NCI-H2081 treated with DMSO at 0.1 percent for 48 hours (cell line): Measurements from ENCODE around the gene YWHAB.
"Not testable (repeated sequence)": the region's sequence is repeated elsewhere in the genome, so short reads cannot be mapped to it uniquely, and the experiment has no call there.

ENCODE experiments used
- DNase-seq: peaks from one replicate; lab custom pipeline; 2025; lab: John Stamatoyannopoulos, UW

YWHAB gene

DNA sequence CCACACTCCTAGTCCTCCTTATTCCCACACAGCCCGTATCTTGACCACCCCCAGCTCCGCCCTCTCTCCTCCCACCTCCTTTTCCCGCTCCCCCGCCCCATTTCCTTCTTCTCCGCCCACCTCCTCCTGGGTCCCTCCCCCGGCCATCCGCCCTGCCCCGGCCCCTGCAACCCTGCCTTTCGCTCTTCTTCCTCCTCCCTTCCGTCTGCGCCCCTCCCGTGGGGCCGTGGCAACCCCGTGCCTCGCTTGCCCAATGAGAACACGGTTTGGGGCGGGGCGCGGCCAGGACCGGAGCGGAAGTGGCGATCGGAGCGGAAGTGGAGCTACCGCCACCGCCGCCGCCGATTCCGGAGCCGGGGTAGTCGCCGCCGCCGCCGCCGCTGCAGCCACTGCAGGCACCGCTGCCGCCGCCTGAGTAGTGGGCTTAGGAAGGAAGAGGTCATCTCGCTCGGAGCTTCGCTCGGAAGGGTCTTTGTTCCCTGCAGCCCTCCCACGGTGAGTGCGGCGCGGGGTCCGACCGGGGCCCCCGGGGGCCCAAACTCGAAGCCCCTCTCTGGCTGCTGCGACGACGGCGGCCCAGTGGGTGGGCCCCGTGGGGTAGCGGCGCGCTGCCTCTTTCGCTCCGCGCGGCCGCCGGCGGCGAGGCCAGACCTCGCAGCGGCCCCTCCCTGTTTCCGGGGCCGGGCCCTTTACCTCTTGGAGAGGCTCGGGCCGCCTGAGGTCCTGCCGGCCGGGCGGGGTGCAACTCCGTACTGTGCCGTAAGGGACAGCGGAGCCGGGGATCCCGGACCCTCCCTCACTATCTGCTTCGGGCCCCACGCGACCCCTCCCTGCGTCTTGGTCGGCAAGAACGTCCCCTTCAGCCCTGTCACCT lies at the start of gene YWHAB:
Gene YWHAB (plus strand): TSS at position 314 of the 874 bp plus-strand sequence. CDS start 15,829 bp downstream, outside the sequence.
- DNase-seq: peak; percentile 67

DNA sequence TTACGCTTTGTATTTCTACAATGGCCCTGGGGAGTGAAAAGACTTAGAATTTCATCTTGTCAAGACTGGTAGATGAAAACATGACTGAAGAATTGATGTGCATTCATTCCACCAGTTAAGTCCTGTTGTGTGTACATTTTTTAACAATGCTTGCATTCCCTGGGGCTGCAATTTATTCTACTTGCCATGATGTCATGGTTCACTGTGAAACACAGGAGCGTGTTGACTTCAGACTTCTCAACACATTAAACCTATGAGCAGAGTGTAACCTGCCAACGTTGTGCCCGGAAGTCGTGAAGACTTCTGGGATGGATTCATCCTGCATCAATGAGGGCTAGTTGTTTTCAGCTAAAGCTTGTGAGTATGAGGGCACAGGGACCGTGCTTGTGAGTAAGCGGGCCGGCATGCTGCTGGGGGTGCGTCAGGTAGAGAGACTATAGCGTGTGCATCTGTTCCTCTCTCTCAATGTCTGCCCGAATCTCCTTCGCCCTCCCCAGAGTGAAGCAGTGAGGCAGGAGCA lies 48.8 kb upstream of the YWHAB start:
- no peak for DNase-seq

DNA sequence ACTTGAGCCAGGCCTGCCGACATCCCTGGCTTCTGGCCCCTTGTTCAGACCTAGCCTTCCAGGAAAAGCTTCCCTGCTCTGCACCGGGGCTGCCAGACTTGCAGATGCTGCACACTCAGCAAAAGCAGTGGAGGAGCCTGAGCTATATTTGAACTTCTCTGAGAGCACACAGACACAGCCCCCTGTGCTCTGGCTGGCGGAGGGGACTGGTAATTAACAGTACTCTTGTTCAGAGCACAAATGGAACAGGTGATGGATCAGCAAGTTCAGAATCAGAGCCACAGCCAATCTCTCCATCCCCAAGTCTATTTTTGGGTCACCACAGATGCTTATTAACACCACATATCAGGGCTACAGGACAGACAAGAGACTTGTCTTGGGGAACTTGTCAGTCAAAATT lies 47.6 kb upstream of the YWHAB start:
- no peak for DNase-seq

DNA sequence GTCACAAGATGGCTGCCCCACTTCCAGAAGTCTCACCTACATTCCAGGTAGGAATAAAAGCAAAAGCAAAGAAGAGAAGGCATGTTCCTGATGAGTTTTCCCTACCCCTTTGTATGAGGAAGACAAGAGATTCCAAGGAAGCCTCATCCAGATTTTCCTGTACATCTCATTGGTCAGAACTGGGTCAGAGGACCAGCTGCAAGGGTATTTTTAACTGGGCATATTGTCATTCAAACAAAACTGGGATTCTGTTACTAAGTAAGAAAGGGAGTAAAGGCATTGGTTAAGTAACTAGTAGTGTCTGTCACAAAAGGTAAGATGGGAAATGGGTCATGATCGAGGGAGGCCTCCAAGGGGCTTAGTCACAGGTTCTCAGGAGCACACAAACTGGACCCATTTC lies 47.0 kb upstream of the YWHAB start:
- DNase-seq: no peak

- no peak for DNase-seq
These were observed 46.0 kb upstream of the YWHAB start for GRCh38 chr20:44839481-44839880.

GRCh38 chr20:44840826-44841225 lies 44.7 kb upstream of the YWHAB start:
- no peak for DNase-seq

DNA sequence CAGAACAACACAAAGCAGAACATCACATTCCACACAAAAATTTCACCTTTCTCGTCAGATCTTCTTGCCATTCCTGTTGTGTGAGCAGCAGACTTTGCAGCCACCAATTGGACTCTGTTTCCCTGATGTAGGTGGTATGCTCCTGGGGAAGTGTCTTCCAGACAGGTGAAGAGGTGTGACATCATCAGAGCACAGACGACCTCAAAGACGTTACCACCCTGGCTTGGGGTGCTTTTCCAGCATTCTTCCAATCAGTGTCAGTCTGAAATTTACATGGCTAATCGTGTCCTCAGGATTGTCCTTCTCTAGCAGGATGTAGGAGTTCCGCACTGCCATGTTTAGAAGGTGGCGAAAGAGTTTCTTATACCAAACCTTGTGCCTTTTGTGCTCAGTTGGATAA lies 43.5 kb upstream of the YWHAB start:
- no peak for DNase-seq

- DNase-seq: no peak
These were observed 41.6 kb upstream of the YWHAB start for GRCh38 chr20:44843876-44844275.

DNA sequence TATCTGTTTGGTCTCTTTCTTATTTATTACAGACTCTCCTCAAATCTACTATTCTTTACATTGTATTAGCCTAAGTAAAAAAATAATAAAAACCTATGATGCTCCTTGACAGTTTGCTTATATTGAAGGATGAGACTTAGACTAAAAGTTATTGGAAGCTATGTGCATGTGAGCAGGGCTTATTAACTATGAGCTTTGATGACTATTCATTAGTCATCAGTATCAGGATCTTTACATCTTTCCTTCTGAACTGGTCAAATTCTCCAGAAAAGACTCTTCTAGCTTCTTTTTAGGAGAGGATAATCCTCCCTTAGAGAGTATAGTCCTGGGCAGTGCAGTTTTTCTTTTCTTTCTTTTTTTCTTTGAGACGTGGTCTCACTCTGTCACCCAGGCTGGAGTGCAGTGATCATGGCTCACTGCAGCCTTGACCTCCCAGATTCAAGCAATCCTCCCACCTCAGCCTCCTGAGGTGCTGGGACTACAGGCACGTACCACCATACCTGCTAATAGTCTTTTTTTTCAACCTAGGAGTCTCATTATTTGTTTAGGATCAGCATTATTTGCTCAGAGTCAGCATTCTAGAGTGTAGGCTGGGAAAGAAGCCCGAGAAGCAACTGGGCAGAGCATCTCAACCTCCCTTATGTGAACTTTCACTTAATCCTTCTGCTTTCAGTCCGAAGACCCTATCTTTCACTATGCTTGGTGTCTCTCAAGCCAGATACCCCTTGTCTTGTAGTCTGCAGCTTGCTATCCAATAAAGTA lies 37.1 kb upstream of the YWHAB start:
- no peak for DNase-seq

DNA sequence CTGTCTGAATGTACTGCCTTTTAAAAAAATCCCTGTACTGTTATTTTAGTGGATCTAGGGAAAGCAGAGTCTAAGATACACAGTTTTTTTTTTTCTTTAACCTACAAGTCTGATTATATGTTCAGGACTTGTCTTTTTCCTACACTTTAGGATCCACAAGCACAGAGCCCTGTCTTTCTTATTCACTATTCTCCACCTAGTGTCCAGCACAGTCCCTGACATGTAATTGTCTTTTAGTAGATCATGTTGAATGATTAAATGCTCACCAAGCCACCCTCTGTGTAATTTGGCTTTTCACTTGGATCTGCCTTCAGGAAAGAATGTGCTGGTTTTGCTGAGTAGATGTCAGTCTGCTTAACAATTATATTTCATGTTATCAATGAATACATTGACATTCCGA lies 35.8 kb upstream of the YWHAB start:
- DNase-seq: no peak

GRCh38 chr20:44850272-44850671 lies 35.2 kb upstream of the YWHAB start:
- no peak for DNase-seq

DNA sequence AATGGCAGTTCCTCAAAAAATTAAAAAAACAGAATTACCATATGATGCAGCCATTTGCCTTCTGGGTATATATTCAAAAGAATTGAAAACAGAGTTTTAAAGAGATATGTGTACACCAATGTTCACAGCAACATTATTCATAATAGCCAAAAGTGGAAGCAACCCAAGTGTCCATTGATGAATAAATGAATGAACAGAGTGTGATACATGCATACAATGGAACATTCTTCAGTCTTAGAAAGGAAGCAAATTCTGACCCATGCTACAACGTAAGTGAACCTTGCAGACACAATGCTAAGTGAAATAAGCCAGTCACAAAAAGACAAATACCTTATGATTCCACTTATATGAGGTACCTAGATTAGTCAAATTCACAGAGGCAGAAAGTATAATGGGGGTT lies 34.7 kb upstream of the YWHAB start:
- no peak for DNase-seq

- no peak for DNase-seq
These were observed 34.0 kb upstream of the YWHAB start for GRCh38 chr20:44851545-44851944.

GRCh38 chr20:44856442-44856841 lies 29.1 kb upstream of the YWHAB start:
- DNase-seq: no peak

GRCh38 chr20:44856856-44857448 lies 28.6 kb upstream of the YWHAB start:
- no peak for DNase-seq

- DNase-seq: no peak
These were observed 26.7 kb upstream of the YWHAB start for GRCh38 chr20:44858606-44859360.

- no peak for DNase-seq
These were observed 23.9 kb upstream of the YWHAB start for GRCh38 chr20:44861531-44862006.

DNA sequence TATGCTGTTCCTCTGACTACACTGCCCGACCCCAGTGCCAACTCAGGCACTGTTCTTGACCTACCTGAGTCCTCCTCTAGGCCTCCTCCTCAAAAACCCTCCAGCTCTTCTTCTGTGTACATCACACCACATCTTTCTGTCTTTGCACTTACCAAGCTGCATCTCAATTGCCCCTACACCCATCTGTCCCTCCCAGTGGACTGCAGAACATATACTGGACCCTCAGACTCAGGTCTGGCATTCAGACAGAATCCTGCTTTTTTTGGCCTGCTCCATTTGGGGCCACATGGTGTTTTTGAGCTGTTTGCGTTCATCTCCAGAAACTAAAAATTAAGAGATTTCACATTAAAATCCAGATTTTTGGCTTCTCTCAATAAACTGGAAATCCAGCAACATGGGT lies 23.2 kb upstream of the YWHAB start:
- DNase-seq: no peak

- not testable (repeated sequence) for DNase-seq
These were observed 22.0 kb upstream of the YWHAB start for GRCh38 chr20:44863365-44864084.

DNA sequence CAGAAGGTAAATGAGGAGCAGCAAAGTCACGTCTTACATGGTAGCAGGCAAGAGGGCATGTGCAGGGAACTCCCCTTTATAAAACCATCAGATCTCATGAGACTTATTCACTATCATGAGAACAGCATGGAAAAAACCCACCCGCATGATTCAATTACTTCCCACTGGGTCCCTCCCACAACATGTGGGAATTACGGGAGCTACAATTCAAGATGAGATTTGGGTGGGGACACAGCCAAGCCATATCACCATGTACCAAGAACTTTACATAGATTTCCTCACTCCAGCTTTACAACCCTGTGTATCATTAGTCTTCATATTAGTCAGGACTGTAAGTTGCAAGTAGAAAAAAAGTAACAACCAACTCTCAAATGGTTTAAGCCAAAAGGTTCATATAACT lies 21.0 kb upstream of the YWHAB start:
- not testable (repeated sequence) for DNase-seq

GRCh38 chr20:44866703-44867335 lies 18.7 kb upstream of the YWHAB start:
- no peak for DNase-seq
